ENCODE measurements around the gene MPHOSPH10.
"Not testable (repeated sequence)": the region's sequence is repeated elsewhere in the genome, so short reads cannot be mapped to it uniquely, and the experiment has no call there.

DNA sequence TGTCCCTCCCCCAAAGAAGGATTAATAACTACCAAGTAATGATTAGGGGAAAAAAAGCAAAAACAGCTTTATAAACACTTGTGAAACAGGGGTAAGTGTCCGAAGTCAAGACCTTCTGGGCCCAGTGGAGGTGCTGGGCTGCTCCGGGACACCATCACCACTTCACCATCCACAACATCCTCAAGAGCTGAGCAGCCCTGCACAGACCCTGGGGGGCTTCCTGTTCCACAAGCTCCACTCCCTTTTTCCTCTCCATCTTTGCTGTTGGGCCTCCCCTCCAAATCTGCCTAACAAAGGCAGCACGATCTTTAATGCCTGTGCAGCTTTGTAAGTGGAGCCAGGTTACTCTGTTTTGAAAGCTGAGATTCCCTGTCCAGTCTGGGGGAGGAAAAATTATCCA lies 47.1 kb upstream of the MPHOSPH10 start:
- TF ChIP-seq CTCF (IDR thresholded peaks at IDR 0.05); EZH2 (IDR thresholded peaks at IDR 0.05; ENCODE audit: borderline replicate concordance, insufficient read depth, low read depth, low read length, poor library complexity, severe bottlenecking): not testable (repeated sequence)
